Mesendoderm (in vitro differentiated cells): Measurements from ENCODE around the gene CEP68.
A peak's percentile ranks its signal among the peaks of the same experiment; 100 is the strongest.
"Not testable (repeated sequence)": the region's sequence is repeated elsewhere in the genome, so short reads cannot be mapped to it uniquely, and the experiment has no call there.

Experiments used
- DNase-seq: peaks from one replicate; pipeline ENCODE4 v3.0.0; 2013
- H2AK5ac ChIP-seq: 2 replicates; pipeline ENCODE4 v1.6.1; 2013; ENCODE audit warnings: low read length, inconsistent platforms
- H2BK120ac ChIP-seq: 2 replicates; pipeline ENCODE4 v1.6.1; 2013; ENCODE audit warnings: low read depth, mild to moderate bottlenecking, low read length, moderate library complexity, mixed read lengths
- H2BK15ac ChIP-seq: replicated peaks from 2 replicates; pipeline ENCODE4 v1.6.1; 2013; ENCODE audit warnings: low read depth, mild to moderate bottlenecking, moderate library complexity
- H2BK5ac ChIP-seq: 2 replicates; pipeline ENCODE4 v1.6.1; 2013; ENCODE audit warnings: low read length, inconsistent platforms
- H3K18ac ChIP-seq: 2 replicates; pipeline ENCODE4 v1.6.1; 2013; ENCODE audit warnings: mild to moderate bottlenecking, low read length, mixed read lengths
- H3K23ac ChIP-seq: one replicate; pipeline ENCODE4 v1.6.1; 2013; ENCODE audit warnings: low read length
- H3K27ac ChIP-seq: 2 replicates; pipeline ENCODE4 v1.5.1; 2013; ENCODE audit warnings: low read depth, mild to moderate bottlenecking, inconsistent platforms, low read length, moderate library complexity
- H3K27me3 ChIP-seq: 2 replicates; pipeline ENCODE4 v1.6.1; 2013; ENCODE audit warnings: low read length, control low read depth, mild to moderate bottlenecking, inconsistent platforms; ENCODE audit not compliant: insufficient read depth, poor library complexity
- H3K36me3 ChIP-seq: 2 replicates; pipeline ENCODE4 v1.6.1; 2013; ENCODE audit warnings: low read length, inconsistent platforms; ENCODE audit not compliant: control insufficient read depth, insufficient read depth
- H3K4ac ChIP-seq: one replicate; pipeline ENCODE4 v1.6.1; 2013; ENCODE audit warnings: low read depth, mild to moderate bottlenecking, low read length, moderate library complexity
- H3K4me1 ChIP-seq: 2 replicates; pipeline ENCODE4 v1.6.1; 2013; ENCODE audit warnings: low read depth, low read length, inconsistent platforms; ENCODE audit not compliant: control insufficient read depth
- H3K4me2 ChIP-seq: 2 replicates; pipeline ENCODE4 v1.6.1; 2013; ENCODE audit warnings: low read length
- H3K4me3 ChIP-seq: 2 replicates; pipeline ENCODE4 v1.5.1; 2013; ENCODE audit warnings: mild to moderate bottlenecking, low read length
- H3K56ac ChIP-seq: one replicate; pipeline ENCODE4 v1.6.1; 2013; ENCODE audit warnings: low read length
- H3K79me1 ChIP-seq: 2 replicates; pipeline ENCODE4 v1.6.1; 2013; ENCODE audit warnings: low read length, inconsistent platforms
- H3K79me2 ChIP-seq: 2 replicates; pipeline ENCODE4 v1.6.1; 2013; ENCODE audit warnings: mild to moderate bottlenecking, low read length; ENCODE audit not compliant: control insufficient read depth, insufficient read depth
- H3K9ac ChIP-seq: 2 replicates; pipeline ENCODE4 v1.6.1; 2013; ENCODE audit warnings: low read length, inconsistent platforms
- H4K5ac ChIP-seq: one replicate; pipeline ENCODE4 v1.6.1; 2013; ENCODE audit warnings: low read length
- H4K8ac ChIP-seq: one replicate; pipeline ENCODE4 v1.6.1; 2013; ENCODE audit warnings: low read depth, mild to moderate bottlenecking, control low read depth, low read length, moderate library complexity
- WGBS: extraction: QIAGEN DNeasy Blood & Tissue Kit; methylation state at CpG from one replicate; pipeline ENCODE4 v1.1.7; 2013; ENCODE audit warnings: low lambda C conversion rate, missing lambda C conversion rate; ENCODE audit not compliant: insufficient coverage; ENCODE audit errors: extremely low coverage; 5-methylcytosine and 5-hydroxymethylcytosine counted together

Gene CEP68

GRCh38 chr2:65033178-65033577, 23.0 kb upstream of the CEP68 start:
- H3K79me1 ChIP-seq, result no peaks in the 10 kb centered on the region
- no peak overlapping the region for H3K18ac ChIP-seq
- no peak overlapping the region for H3K4ac ChIP-seq
- no peak overlapping the region for H3K27ac ChIP-seq
- no peak overlapping the region for H2BK5ac ChIP-seq
- H3K23ac ChIP-seq, result no peak overlapping the region
- WGBS, result no CpG with 5 or more reads among the region's 4 CpGs
- DNase-seq, result peak; percentile 47
- no peaks in the 10 kb centered on the region for H3K4me1 ChIP-seq
- H3K4me3 ChIP-seq, result no peak overlapping the region
- H4K5ac ChIP-seq, result no peak overlapping the region
- no peak overlapping the region for H3K9ac ChIP-seq
- no peaks in the 10 kb centered on the region for H3K27me3 ChIP-seq
- no peak overlapping the region for H3K56ac ChIP-seq
- no peaks in the 10 kb centered on the region for H3K79me2 ChIP-seq
- H2BK120ac ChIP-seq, result no peak overlapping the region
- H2AK5ac ChIP-seq, result no peak overlapping the region
- H4K8ac ChIP-seq, result no peak overlapping the region
- no peak overlapping the region for H2BK15ac ChIP-seq
- H3K4me2 ChIP-seq, result no peak overlapping the region
- H3K36me3 ChIP-seq, result no peaks in the 10 kb centered on the region

GRCh38 chr2:65033667-65034066, 22.5 kb upstream of the CEP68 start:
- not testable (repeated sequence) for H3K4me2 ChIP-seq, H4K5ac ChIP-seq, H3K9ac ChIP-seq, H3K18ac ChIP-seq, H3K27me3 ChIP-seq, H2BK120ac ChIP-seq, H2BK5ac ChIP-seq, H3K4me3 ChIP-seq, H3K27ac ChIP-seq, H3K79me1 ChIP-seq, H3K23ac ChIP-seq, H3K56ac ChIP-seq, H4K8ac ChIP-seq, H3K36me3 ChIP-seq, H2BK15ac ChIP-seq, H3K4me1 ChIP-seq, H3K4ac ChIP-seq, H3K79me2 ChIP-seq, H2AK5ac ChIP-seq, DNase-seq
- WGBS, result no CpG with 5 or more reads among the region's 4 CpGs

GRCh38 chr2:65035351-65035943, 20.8 kb upstream of the CEP68 start:
- Histone ChIP-seq H3K27ac (no peak overlapping the region), H2BK120ac (no peak overlapping the region), H2AK5ac (no peak overlapping the region), H3K18ac (no peak overlapping the region), H4K8ac (no peak overlapping the region), H3K9ac (no peak overlapping the region), H3K79me1 (no peaks in the 10 kb centered on the region), H4K5ac (no peak overlapping the region), H3K56ac (no peak overlapping the region), H3K23ac (no peak overlapping the region), H3K36me3 (no peaks in the 10 kb centered on the region), H3K27me3 (no peaks in the 10 kb centered on the region), H2BK5ac (no peak overlapping the region), H3K4ac (no peak overlapping the region), H2BK15ac (no peak overlapping the region), H3K79me2 (no peaks in the 10 kb centered on the region), H3K4me2 (no peak overlapping the region), H3K4me3 (no peak overlapping the region), H3K4me1 (no peaks in the 10 kb centered on the region)
- WGBS, result no CpG with 5 or more reads among the region's 6 CpGs
- no peak for DNase-seq

GRCh38 chr2:65037178-65037577, 19.0 kb upstream of the CEP68 start:
- Histone ChIP-seq H3K4me3 (no peak overlapping the region), H3K27me3 (no peaks in the 10 kb centered on the region), H3K4me1 (no peaks in the 10 kb centered on the region), H3K27ac (no peak overlapping the region), H2BK15ac (no peak overlapping the region), H3K79me1 (no peaks in the 10 kb centered on the region), H2AK5ac (no peak overlapping the region), H2BK120ac (no peak overlapping the region), H3K4ac (no peak overlapping the region), H4K8ac (no peak overlapping the region), H3K4me2 (no peak overlapping the region), H3K79me2 (no peaks in the 10 kb centered on the region), H3K56ac (no peak overlapping the region), H2BK5ac (no peak overlapping the region), H3K9ac (no peak overlapping the region), H3K18ac (no peak overlapping the region), H3K23ac (no peak overlapping the region), H3K36me3 (no peaks in the 10 kb centered on the region), H4K5ac (no peak overlapping the region)
- DNase-seq, result no peak
- WGBS, result no CpG with 5 or more reads among the region's 3 CpGs

GRCh38 chr2:65039640-65040039, 16.6 kb upstream of the CEP68 start:
- Histone ChIP-seq H2BK120ac (no peak overlapping the region), H3K23ac (no peak overlapping the region), H3K27me3 (no peaks in the 10 kb centered on the region), H3K79me1 (no peaks in the 10 kb centered on the region), H3K4me1 (no peaks in the 10 kb centered on the region), H4K5ac (no peak overlapping the region), H3K18ac (no peak overlapping the region), H3K4me3 (no peak overlapping the region), H3K9ac (no peak overlapping the region), H3K4ac (no peak overlapping the region), H4K8ac (no peak overlapping the region), H2BK15ac (no peak overlapping the region), H2AK5ac (no peak overlapping the region), H3K4me2 (no peak overlapping the region), H3K36me3 (no peaks in the 10 kb centered on the region), H3K56ac (no peak overlapping the region), H3K79me2 (no peaks in the 10 kb centered on the region), H3K27ac (no peak overlapping the region), H2BK5ac (no peak overlapping the region)
- no peak for DNase-seq
- WGBS, result no CpG with 5 or more reads among the region's 3 CpGs
